GM12872 (cell line): Measurements from ENCODE around the gene SART3.

ENCODE experiments used
- TF ChIP-seq, protein P1 (sequence below): IDR thresholded peaks from 3 replicates; pipeline ENCODE4 v1.5.1; 2011; ENCODE audit warnings: low read depth, mild to moderate bottlenecking, low read length, moderate library complexity; ENCODE audit not compliant: insufficient read depth

SART3 gene

DNA sequence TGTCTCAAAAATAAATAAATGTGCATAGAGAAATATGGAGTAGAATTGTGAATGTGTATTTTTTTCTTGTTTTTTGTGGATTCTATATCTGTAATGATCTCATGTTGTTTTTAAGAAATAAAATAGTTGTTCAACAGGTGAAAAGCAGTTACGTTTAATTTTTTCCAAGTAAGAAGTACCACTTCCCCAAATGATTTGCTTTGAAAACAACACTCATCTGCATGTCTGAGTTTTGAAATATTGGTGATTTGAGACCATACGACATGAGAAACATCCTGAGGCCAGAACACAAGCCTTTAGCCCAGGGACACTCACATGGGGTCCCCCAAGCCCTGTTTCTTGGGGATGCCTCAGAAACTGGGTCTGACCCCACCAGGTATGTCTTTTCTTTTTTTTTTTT is 50.1 kb downstream of the SART3 start:
- TF ChIP-seq, protein P1, sequence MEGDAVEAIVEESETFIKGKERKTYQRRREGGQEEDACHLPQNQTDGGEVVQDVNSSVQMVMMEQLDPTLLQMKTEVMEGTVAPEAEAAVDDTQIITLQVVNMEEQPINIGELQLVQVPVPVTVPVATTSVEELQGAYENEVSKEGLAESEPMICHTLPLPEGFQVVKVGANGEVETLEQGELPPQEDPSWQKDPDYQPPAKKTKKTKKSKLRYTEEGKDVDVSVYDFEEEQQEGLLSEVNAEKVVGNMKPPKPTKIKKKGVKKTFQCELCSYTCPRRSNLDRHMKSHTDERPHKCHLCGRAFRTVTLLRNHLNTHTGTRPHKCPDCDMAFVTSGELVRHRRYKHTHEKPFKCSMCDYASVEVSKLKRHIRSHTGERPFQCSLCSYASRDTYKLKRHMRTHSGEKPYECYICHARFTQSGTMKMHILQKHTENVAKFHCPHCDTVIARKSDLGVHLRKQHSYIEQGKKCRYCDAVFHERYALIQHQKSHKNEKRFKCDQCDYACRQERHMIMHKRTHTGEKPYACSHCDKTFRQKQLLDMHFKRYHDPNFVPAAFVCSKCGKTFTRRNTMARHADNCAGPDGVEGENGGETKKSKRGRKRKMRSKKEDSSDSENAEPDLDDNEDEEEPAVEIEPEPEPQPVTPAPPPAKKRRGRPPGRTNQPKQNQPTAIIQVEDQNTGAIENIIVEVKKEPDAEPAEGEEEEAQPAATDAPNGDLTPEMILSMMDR: no peak

- TF ChIP-seq, protein P1: no peak
Measured at GRCh38 chr12:108509806-108510205, 51.2 kb downstream of the SART3 start.

- TF ChIP-seq, protein P1: no peak
Measured at GRCh38 chr12:108507971-108508642, 52.9 kb downstream of the SART3 start.

GRCh38 chr12:108505129-108505528 is 55.8 kb downstream of the SART3 start:
- TF ChIP-seq, protein P1: no peak

GRCh38 chr12:108502922-108503321 is 58.1 kb downstream of the SART3 start:
- TF ChIP-seq, protein P1: no peak

DNA sequence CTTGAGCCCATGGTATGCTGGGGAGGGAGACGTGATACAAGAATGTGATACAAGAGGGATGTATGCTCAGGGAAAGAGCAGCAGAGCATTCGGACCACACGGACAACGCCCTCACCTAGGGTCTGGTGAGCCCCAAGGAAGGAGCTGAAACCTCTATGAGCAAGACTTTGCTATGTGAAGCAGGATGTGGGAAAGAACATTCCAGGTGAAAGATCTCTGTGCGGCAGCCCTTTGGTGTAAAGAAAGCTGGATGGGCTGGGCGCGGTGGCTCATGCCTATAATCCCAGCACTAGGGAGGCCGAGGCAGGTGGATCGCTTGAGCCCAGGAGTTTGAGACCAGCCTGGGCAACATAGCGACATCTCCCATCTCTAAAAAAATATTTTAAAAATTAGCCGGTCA is 62.8 kb downstream of the SART3 start:
- TF ChIP-seq, protein P1: no peak

DNA sequence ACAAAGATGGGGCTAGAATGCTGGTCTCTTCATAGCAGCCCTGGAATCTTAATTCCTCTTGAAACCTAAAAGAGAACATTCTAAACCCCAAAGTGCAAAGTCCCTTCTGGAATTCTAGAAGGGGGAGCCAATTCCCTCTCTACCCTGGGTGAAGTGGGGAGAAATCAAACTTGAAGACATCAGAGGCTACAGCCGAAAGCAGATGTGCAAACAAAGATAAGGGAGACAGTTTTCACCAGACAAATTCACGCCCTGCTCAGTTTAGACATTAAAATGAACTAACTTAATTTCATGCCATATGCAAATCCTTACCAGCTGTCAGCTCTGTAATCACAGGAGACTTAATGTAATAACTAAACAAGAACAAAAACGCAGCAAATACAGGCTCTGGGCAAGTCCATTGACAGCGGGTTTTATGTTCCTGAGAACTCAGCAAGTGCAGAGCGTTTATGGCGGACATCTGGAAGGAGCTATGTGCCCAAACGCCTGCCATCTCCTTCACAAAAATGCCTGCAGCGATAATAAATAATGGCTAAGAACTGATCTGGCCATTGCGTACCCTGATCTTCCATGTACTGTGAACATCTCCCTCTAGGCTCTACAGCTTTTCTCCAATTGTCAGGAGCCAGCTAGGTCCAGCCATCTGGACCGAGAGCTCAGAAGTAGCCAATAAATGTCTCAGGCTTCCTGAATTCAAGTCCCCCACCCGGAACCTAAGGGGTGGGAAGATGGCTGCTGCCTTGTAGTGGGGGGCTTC is 65.0 kb downstream of the SART3 start:
- TF ChIP-seq, protein P1: no peak
